Suprapubic skin (tissue), 3 donors: ENCODE measurements around the gene ERGIC3.

Experiments used
- CTCF ChIP-seq, 2 donors: fragments of 200-600 bp in 1 of 2; fragments of 450-650 bp in 1 of 2; sonication (generic) in 1 of 2; IDR thresholded peaks; one replicate each; pipeline ENCODE4 v1.5.1; 2016 to 2019; ENCODE audit warnings: antibody characterized with exemption in 2 of 2, mild to moderate bottlenecking in 1 of 2, moderate library complexity in 1 of 2
- POLR2A ChIP-seq, 2 donors: fragments of 450-650 bp; IDR thresholded peaks; one replicate each; pipeline ENCODE4 v1.6.1; 2017; ENCODE audit warnings: antibody characterized with exemption in 2 of 2, mild to moderate bottlenecking in 2 of 2, moderate library complexity in 2 of 2

- TF ChIP-seq CTCF (IDR thresholded peaks at IDR 0.05) (no peak), POLR2A (IDR thresholded peaks at IDR 0.05) (no peak)
These were observed 20.7 kb downstream of the ERGIC3 start for GRCh38 chr20:35562541-35563110.
